Measurements from ENCODE around the gene GATM. TPM values are rescaled to one million over a fixed set of nuclear protein-coding genes. Genes with fewer than 3 reads are reported as not detected.

Gene GATM
- total RNA-seq, 2 donors from 2014 or later = 35.2 to 83.4 TPM

GRCh38 chr15:45376967-45377608 is 1.3 kb downstream of the GATM start:
- Histone ChIP-seq H3K36me3 (ENCODE audit: control insufficient read depth, insufficient read depth, low read length) (peaks cover 16% of the 10 kb centered on the region), H3K9me3 (ENCODE audit: control insufficient read depth, low read length) (no peaks in the 10 kb centered on the region), H3K4me1 (ENCODE audit: control insufficient read depth, insufficient read depth, low read length) (no peaks in the 10 kb centered on the region), H3K4me3 (ENCODE audit: low read length) (peak overlapping the region; percentile 94), H3K27ac (ENCODE audit: low read depth, low read length) (no peak overlapping the region), H3K9ac (ENCODE audit: extremely low read depth, low read length, poor library complexity, severe bottlenecking) (peak overlapping the region; percentile 65), H3K27me3 (ENCODE audit: control insufficient read depth, insufficient read depth, low read length, poor library complexity, severe bottlenecking) (peaks cover 22% of the 10 kb centered on the region)
- 37 to 46% methylated on average over 3 to 5 of the region's 5 CpGs for WGBS, 2 experiments (ENCODE audit: insufficient coverage in 1 of 2, insufficient read length in 1 of 2)
- Mint-ChIP-seq H3K4me1 (peaks cover 41% of the 10 kb centered on the region), H3K27me3 (ENCODE audit: insufficient read depth) (peaks cover 43% of the 10 kb centered on the region), H3K4me3 (peak overlapping the region; percentile 76), H3K36me3 (ENCODE audit: low read depth) (peaks cover 15% of the 10 kb centered on the region), H3K9me3 (no peaks in the 10 kb centered on the region), H3K27ac (no peak overlapping the region)
- no peak for DNase-seq
- no peak for TF ChIP-seq CTCF (conservative IDR thresholded peaks at IDR 0.05)

GRCh38 chr15:45376300-45376928 is 1.9 kb downstream of the GATM start:
- Histone ChIP-seq H3K9ac (ENCODE audit: extremely low read depth, low read length, poor library complexity, severe bottlenecking) (peak overlapping the region; percentile 11), H3K27me3 (ENCODE audit: control insufficient read depth, insufficient read depth, low read length, poor library complexity, severe bottlenecking) (peaks cover 16% of the 10 kb centered on the region), H3K27ac (ENCODE audit: low read depth, low read length) (no peak overlapping the region), H3K36me3 (ENCODE audit: control insufficient read depth, insufficient read depth, low read length) (peaks cover 20% of the 10 kb centered on the region), H3K4me3 (ENCODE audit: low read length) (peak overlapping the region; percentile 94), H3K9me3 (ENCODE audit: control insufficient read depth, low read length) (no peaks in the 10 kb centered on the region), H3K4me1 (ENCODE audit: control insufficient read depth, insufficient read depth, low read length) (no peaks in the 10 kb centered on the region)
- peak; percentile 66 for DNase-seq
- H3K36me3 Mint-ChIP-seq (ENCODE audit: low read depth) = peaks cover 15% of the 10 kb centered on the region
- no peaks in the 10 kb centered on the region for H3K9me3 Mint-ChIP-seq
- H3K27me3 Mint-ChIP-seq (ENCODE audit: insufficient read depth) = peaks cover 37% of the 10 kb centered on the region
- WGBS, 2 experiments (ENCODE audit: insufficient coverage in 1 of 2, insufficient read length in 1 of 2) = 27 to 42% methylated on average over 6 to 11 of the region's 11 CpGs
- no peak for TF ChIP-seq CTCF (conservative IDR thresholded peaks at IDR 0.05)
- no peak overlapping the region for H3K27ac Mint-ChIP-seq
- H3K4me3 Mint-ChIP-seq = peak overlapping the region; percentile 76
- peaks cover 44% of the 10 kb centered on the region for H3K4me1 Mint-ChIP-seq

- no peak overlapping the region for H3K27ac Mint-ChIP-seq
- H3K27ac ChIP-seq (ENCODE audit: low read depth, low read length) = no peak overlapping the region
- no peak overlapping the region for H3K9ac ChIP-seq (ENCODE audit: extremely low read depth, low read length, poor library complexity, severe bottlenecking)
- peaks cover 15% of the 10 kb centered on the region for H3K36me3 Mint-ChIP-seq (ENCODE audit: low read depth)
- H3K9me3 ChIP-seq (ENCODE audit: control insufficient read depth, low read length) = no peaks in the 10 kb centered on the region
- DNase-seq = no peak
- H3K4me1 ChIP-seq (ENCODE audit: control insufficient read depth, insufficient read depth, low read length) = no peaks in the 10 kb centered on the region
- peak overlapping the region; percentile 76 for H3K4me3 Mint-ChIP-seq
- H3K27me3 Mint-ChIP-seq (ENCODE audit: insufficient read depth) = peaks cover 31% of the 10 kb centered on the region
- no peaks in the 10 kb centered on the region for H3K9me3 Mint-ChIP-seq
- H3K4me3 ChIP-seq (ENCODE audit: low read length) = peak overlapping the region; percentile 94
- H3K27me3 ChIP-seq (ENCODE audit: control insufficient read depth, insufficient read depth, low read length, poor library complexity, severe bottlenecking) = peaks cover 11% of the 10 kb centered on the region
- TF ChIP-seq CTCF (conservative IDR thresholded peaks at IDR 0.05) = no peak
- 77 to 87% methylated on average over 3 of the region's 3 CpGs for WGBS, 2 experiments (ENCODE audit: insufficient coverage in 1 of 2, insufficient read length in 1 of 2)
- H3K36me3 ChIP-seq (ENCODE audit: control insufficient read depth, insufficient read depth, low read length) = peaks cover 21% of the 10 kb centered on the region
- H3K4me1 Mint-ChIP-seq = peaks cover 44% of the 10 kb centered on the region
Observed at GRCh38 chr15:45375836-45376235, 2.5 kb downstream of the GATM start.
